Type B pancreatic cell (in vitro differentiated cells): ENCODE measurements around the gene IMPACT. TPM values are rescaled to one million over a fixed set of nuclear protein-coding genes. Genes with fewer than 3 reads are reported as not detected.

Source experiments
- DNase-seq: peaks from one replicate; pipeline ENCODE4 v3.0.0; 2021; ENCODE audit warnings: mixed read lengths; ENCODE audit not compliant: unreplicated experiment; ENCODE audit errors: extremely low spot score
- H3K27ac Mint-ChIP-seq: 2 replicates; pipeline ENCODE4 v1.8.0; 2021; ENCODE audit warnings: mild to moderate bottlenecking, mixed read lengths
- H3K27me3 Mint-ChIP-seq: 2 replicates; pipeline ENCODE4 v1.8.0; 2021; ENCODE audit warnings: mixed read lengths
- H3K36me3 Mint-ChIP-seq: 2 replicates; pipeline ENCODE4 v1.8.0; 2021; ENCODE audit warnings: mixed read lengths
- H3K4me1 Mint-ChIP-seq: one replicate; pipeline ENCODE4 v1.8.0; 2021; ENCODE audit warnings: mixed read lengths; ENCODE audit not compliant: unreplicated experiment
- H3K4me3 Mint-ChIP-seq: 2 replicates; pipeline ENCODE4 v1.8.0; 2021; ENCODE audit warnings: mild to moderate bottlenecking, mixed read lengths
- H3K9me3 Mint-ChIP-seq: 2 replicates; pipeline ENCODE4 v1.8.0; 2021; ENCODE audit warnings: mixed read lengths
- total RNA-seq: library from RNA; stranded (reverse); gene quantifications from 2 replicates; pipeline ENCODE4 v1.2.1, GENCODE V29; 2021; ENCODE audit warnings: low replicate concordance
- TF ChIP-seq, protein P1 (sequence below): fragments of 200-600 bp; sonication (generic); conservative IDR thresholded peaks from 2 replicates; pipeline ENCODE4 v1.5.0; 2021; ENCODE audit warnings: antibody characterized with exemption, mild to moderate bottlenecking

The IMPACT gene
- total RNA-seq, 1 donor from 2014 or later = 34.3 TPM

DNA sequence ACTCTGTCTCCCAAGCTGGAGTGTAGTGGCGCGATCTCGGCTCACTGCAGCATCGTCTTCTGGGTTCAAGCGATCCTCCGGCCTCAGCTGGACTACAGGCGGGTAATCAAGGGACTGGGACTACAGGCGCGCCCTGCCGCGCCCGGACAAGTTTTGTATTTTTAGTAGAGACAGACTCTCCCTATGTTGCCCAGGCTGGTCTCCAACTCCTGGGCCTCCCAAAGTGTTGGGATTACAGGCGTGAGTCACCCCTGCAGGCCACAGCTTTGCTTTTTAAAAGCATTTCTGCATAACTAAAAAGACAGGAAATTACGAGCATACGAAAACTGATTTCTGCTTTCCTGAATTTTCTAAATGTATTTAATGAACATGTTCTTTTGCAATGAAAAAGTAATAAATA is 27.9 kb upstream of the IMPACT start:
- no peaks in the 10 kb centered on the region for H3K9me3 Mint-ChIP-seq
- H3K4me1 Mint-ChIP-seq = peaks cover 31% of the 10 kb centered on the region
- H3K27me3 Mint-ChIP-seq = peaks cover 2% of the 10 kb centered on the region
- no peak for DNase-seq
- H3K27ac Mint-ChIP-seq = peak overlapping the region; percentile 84
- no peaks in the 10 kb centered on the region for H3K36me3 Mint-ChIP-seq
- H3K4me3 Mint-ChIP-seq = peak overlapping the region; percentile 98
- TF ChIP-seq, protein P1, sequence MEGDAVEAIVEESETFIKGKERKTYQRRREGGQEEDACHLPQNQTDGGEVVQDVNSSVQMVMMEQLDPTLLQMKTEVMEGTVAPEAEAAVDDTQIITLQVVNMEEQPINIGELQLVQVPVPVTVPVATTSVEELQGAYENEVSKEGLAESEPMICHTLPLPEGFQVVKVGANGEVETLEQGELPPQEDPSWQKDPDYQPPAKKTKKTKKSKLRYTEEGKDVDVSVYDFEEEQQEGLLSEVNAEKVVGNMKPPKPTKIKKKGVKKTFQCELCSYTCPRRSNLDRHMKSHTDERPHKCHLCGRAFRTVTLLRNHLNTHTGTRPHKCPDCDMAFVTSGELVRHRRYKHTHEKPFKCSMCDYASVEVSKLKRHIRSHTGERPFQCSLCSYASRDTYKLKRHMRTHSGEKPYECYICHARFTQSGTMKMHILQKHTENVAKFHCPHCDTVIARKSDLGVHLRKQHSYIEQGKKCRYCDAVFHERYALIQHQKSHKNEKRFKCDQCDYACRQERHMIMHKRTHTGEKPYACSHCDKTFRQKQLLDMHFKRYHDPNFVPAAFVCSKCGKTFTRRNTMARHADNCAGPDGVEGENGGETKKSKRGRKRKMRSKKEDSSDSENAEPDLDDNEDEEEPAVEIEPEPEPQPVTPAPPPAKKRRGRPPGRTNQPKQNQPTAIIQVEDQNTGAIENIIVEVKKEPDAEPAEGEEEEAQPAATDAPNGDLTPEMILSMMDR = no peak

DNA sequence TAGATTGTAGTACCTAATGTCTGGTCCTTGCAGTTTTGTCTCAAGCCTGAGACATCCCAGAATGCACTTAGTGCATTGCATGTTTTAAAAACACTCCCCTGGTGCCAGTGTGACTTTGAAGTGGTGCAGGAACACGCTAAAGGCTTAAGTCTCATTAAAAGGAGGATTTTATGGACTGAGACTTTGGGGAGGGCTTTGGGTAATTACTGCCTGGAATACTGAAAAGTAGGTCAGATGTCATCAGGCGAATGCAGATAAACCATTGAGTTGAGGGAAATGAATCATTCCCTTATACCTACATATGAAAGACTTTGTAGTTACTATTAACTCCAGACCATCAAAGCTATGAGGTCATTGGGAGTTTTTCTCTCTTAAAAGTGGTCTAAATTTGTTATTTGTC is 25.9 kb upstream of the IMPACT start:
- Mint-ChIP-seq H3K4me3 (no peak overlapping the region), H3K9me3 (no peaks in the 10 kb centered on the region), H3K27ac (no peak overlapping the region), H3K36me3 (no peaks in the 10 kb centered on the region), H3K4me1 (peaks cover 23% of the 10 kb centered on the region), H3K27me3 (peaks cover 2% of the 10 kb centered on the region)
- TF ChIP-seq, protein P1 = no peak
- DNase-seq = no peak

GRCh38 chr18:24402209-24402785 is 24.2 kb upstream of the IMPACT start:
- H3K27ac Mint-ChIP-seq = no peak overlapping the region
- TF ChIP-seq, protein P1 = no peak
- DNase-seq = no peak
- H3K27me3 Mint-ChIP-seq = peaks cover 12% of the 10 kb centered on the region
- H3K4me3 Mint-ChIP-seq = no peak overlapping the region
- peaks cover 18% of the 10 kb centered on the region for H3K4me1 Mint-ChIP-seq
- H3K9me3 Mint-ChIP-seq = no peaks in the 10 kb centered on the region
- no peaks in the 10 kb centered on the region for H3K36me3 Mint-ChIP-seq

DNA sequence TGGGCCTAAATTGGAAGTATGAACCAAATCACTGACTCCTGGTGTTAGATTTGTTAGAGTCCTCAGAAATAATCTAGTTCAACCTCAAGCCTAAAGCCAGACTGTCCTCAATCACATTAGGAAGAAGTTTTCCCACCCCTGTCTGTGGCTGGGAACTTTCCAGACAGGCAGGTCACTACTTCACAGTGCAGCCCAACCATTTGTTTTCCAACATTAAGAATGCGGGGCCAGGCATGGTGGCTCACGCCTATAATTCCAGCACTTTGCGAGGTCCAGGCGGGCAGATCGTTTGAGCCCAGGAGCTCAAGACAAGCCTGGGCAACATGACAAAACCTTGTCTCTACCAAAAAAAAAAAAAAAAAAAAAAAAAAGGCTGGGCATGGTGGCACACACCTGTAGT is 23.4 kb upstream of the IMPACT start:
- H3K27me3 Mint-ChIP-seq = peaks cover 12% of the 10 kb centered on the region
- no peaks in the 10 kb centered on the region for H3K9me3 Mint-ChIP-seq
- H3K4me1 Mint-ChIP-seq = peaks cover 15% of the 10 kb centered on the region
- no peak overlapping the region for H3K27ac Mint-ChIP-seq
- TF ChIP-seq, protein P1 = no peak
- no peaks in the 10 kb centered on the region for H3K36me3 Mint-ChIP-seq
- no peak for DNase-seq
- no peak overlapping the region for H3K4me3 Mint-ChIP-seq

DNA sequence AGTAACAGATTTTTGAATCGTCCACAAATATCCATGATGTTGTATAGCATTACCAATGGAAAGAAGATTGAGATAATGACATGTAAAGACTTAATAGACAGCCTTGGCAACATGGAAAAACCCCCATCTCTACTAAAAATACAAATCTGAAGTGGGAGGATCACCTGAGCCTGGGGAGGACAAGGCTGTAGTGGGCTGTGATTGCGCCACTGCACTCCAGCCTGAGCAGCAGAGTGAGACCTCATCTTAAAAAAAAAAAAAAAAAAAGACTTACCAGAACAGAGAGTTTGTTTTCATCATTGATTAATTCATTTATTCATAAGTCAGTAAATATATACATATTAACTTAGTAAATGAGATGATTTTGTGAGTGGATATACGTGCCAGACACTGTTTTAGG is 21.9 kb upstream of the IMPACT start:
- H3K4me3 Mint-ChIP-seq = no peak overlapping the region

More for the DNA sequence above, 21.9 kb upstream of the IMPACT start:
- no peak for DNase-seq
- Mint-ChIP-seq H3K27ac (no peak overlapping the region), H3K36me3 (no peaks in the 10 kb centered on the region), H3K4me1 (peaks cover 13% of the 10 kb centered on the region), H3K27me3 (peaks cover 12% of the 10 kb centered on the region), H3K9me3 (no peaks in the 10 kb centered on the region)
- TF ChIP-seq, protein P1 = no peak
